ENCODE measurements around the gene TSC22D3.

TSC22D3 gene

DNA sequence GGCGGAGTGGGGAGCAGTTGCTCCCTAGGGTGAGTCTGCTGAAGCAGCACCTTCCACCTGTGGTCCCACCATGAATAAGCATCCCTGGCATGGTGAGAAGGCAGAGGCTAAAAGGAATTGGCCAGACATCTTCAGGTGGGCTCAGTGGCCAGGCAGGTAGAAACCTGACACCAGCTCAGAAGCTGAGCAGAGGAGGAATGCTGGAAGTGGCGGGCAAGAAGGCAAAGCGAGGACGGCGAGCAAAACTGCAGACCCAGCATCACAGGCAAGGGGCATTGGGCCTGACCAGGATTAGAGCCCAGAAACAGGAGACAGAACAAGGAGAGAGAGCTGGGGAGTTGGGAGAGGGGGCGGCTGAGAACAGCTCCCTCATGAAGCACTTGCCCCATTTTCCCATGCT, 25.3 kb downstream of the TSC22D3 start (continued):
- TF ChIP-seq, protein P1, sequence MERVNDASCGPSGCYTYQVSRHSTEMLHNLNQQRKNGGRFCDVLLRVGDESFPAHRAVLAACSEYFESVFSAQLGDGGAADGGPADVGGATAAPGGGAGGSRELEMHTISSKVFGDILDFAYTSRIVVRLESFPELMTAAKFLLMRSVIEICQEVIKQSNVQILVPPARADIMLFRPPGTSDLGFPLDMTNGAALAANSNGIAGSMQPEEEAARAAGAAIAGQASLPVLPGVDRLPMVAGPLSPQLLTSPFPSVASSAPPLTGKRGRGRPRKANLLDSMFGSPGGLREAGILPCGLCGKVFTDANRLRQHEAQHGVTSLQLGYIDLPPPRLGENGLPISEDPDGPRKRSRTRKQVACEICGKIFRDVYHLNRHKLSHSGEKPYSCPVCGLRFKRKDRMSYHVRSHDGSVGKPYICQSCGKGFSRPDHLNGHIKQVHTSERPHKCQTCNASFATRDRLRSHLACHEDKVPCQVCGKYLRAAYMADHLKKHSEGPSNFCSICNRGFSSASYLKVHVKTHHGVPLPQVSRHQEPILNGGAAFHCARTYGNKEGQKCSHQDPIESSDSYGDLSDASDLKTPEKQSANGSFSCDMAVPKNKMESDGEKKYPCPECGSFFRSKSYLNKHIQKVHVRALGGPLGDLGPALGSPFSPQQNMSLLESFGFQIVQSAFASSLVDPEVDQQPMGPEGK (CRISPR knock-in tag; IDR thresholded peaks at IDR 0.05; ENCODE audit: borderline replicate concordance), result no peak
- TF ChIP-seq ZNF8 (CRISPR knock-in tag; IDR thresholded peaks at IDR 0.05), result no peak
- no peak for TF ChIP-seq ESRRG (CRISPR knock-in tag; IDR thresholded peaks at IDR 0.05)
- TF ChIP-seq ZFP3 (CRISPR knock-in tag; IDR thresholded peaks at IDR 0.05), result no peak
- no peak for TF ChIP-seq POU6F1 (CRISPR knock-in tag; IDR thresholded peaks at IDR 0.05; ENCODE audit: borderline replicate concordance, low read depth)

- ATAC-seq, result no peak
Measured at GRCh38 chrX:107748506-107748905, 27.1 kb downstream of the TSC22D3 start.

DNA sequence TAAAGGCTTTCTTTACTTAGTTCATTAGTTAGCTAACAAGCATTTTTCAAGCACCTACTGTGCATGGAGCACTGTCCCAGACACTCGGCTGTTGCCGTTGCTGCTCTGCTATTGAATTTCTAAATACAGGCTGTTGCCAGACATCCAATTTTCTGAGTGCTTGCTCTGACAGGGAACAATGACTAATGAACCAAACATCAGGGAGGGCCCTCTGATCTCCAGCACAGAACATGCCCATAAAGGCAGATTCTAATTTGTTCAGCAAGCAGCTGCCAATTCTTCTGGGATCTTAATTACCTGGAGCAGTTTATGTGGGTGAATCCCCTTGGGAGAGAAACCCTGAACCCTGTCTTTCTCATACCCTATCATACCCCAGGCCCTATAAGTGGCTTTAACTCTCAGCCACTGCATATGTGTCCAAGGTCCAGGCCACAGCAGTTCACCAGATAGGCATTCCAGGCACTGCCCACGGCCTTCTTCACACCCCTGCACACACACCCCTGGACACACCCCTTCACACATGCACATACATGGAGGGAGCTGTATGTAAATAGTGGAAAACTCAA, 27.9 kb downstream of the TSC22D3 start:
- peak; percentile 87 for ATAC-seq
- TF ChIP-seq GLIS3 (CRISPR knock-in tag; IDR thresholded peaks at IDR 0.05), result no peak
- TF ChIP-seq TOX (CRISPR knock-in tag; IDR thresholded peaks at IDR 0.05; ENCODE audit: borderline replicate concordance), result no peak
- TF ChIP-seq ZNF70 (CRISPR knock-in tag; IDR thresholded peaks at IDR 0.05), result no peak
- no peak for TF ChIP-seq ZC3H10 (CRISPR knock-in tag; IDR thresholded peaks at IDR 0.05)
- no peak for TF ChIP-seq ISL1 (CRISPR knock-in tag; IDR thresholded peaks at IDR 0.05)
- TF ChIP-seq PPARA (CRISPR knock-in tag; IDR thresholded peaks at IDR 0.05; ENCODE audit: borderline replicate concordance), result no peak
- TF ChIP-seq ZFP3 (CRISPR knock-in tag; IDR thresholded peaks at IDR 0.05), result no peak
- no peak for TF ChIP-seq SNAI2 (CRISPR knock-in tag; IDR thresholded peaks at IDR 0.05)
- no peak for TF ChIP-seq CREB5 (CRISPR knock-in tag; IDR thresholded peaks at IDR 0.05; ENCODE audit: low read depth)
- TF ChIP-seq ARNTL (CRISPR knock-in tag; IDR thresholded peaks at IDR 0.05; ENCODE audit: borderline replicate concordance, low read depth), result no peak
- TF ChIP-seq, protein P2, sequence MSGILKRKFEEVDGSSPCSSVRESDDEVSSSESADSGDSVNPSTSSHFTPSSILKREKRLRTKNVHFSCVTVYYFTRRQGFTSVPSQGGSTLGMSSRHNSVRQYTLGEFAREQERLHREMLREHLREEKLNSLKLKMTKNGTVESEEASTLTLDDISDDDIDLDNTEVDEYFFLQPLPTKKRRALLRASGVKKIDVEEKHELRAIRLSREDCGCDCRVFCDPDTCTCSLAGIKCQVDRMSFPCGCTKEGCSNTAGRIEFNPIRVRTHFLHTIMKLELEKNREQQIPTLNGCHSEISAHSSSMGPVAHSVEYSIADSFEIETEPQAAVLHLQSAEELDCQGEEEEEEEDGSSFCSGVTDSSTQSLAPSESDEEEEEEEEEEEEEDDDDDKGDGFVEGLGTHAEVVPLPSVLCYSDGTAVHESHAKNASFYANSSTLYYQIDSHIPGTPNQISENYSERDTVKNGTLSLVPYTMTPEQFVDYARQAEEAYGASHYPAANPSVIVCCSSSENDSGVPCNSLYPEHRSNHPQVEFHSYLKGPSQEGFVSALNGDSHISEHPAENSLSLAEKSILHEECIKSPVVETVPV (CRISPR knock-in tag; IDR thresholded peaks at IDR 0.05), result no peak
- no peak for TF ChIP-seq ESRRG (CRISPR knock-in tag; IDR thresholded peaks at IDR 0.05)

More at GRCh38 chrX:107748506-107748905, 27.1 kb downstream of the TSC22D3 start:
- TF ChIP-seq TCF4 (CRISPR knock-in tag; IDR thresholded peaks at IDR 0.05; ENCODE audit: borderline replicate concordance) (no peak), RARB (CRISPR knock-in tag; IDR thresholded peaks at IDR 0.05) (no peak), TSHZ2 (CRISPR knock-in tag; IDR thresholded peaks at IDR 0.05) (no peak), ZNF8 (CRISPR knock-in tag; IDR thresholded peaks at IDR 0.05) (no peak), ZC3H10 (CRISPR knock-in tag; IDR thresholded peaks at IDR 0.05) (no peak), CSDC2 (CRISPR knock-in tag; IDR thresholded peaks at IDR 0.05) (no peak)
- TF ChIP-seq, protein P1 (CRISPR knock-in tag; IDR thresholded peaks at IDR 0.05; ENCODE audit: borderline replicate concordance), result no peak
- TF ChIP-seq, protein P2 (CRISPR knock-in tag; IDR thresholded peaks at IDR 0.05), result no peak
